Measurements from ENCODE around the gene TCF15. TPM values are rescaled to one million over a fixed set of nuclear protein-coding genes. Genes with fewer than 3 reads are reported as not detected.
"Not testable (repeated sequence)": the region's sequence is repeated elsewhere in the genome, so short reads cannot be mapped to it uniquely, and the experiment has no call there.

Gene TCF15
- total RNA-seq, 1 donor from 2014 or later = 0.50 TPM

DNA sequence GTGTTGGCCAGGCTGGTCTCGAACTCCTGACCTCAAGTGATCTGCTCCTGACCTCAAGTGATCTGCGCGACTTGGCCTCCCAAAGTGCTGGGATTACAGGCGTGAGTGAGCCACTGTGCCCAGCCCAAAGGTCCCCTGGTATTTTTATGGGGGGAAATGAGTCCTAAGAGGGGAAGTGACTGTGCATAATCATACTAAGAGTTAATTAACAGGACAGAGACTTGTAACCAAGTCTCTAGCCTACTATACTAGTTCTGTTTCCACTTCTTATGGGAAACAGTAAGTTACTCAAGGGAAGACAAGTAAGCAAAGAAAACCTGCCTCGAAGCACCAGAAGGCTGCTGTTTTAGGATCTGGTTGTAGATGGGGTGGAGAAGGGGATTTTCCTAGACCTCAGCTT lies 27.9 kb downstream of the TCF15 start:
- H3K36me3 Mint-ChIP-seq (ENCODE audit: low read depth) = no peaks in the 10 kb centered on the region
- H3K4me1 Mint-ChIP-seq (ENCODE audit: low read depth) = no peaks in the 10 kb centered on the region
- no peak for DNase-seq (ENCODE audit: low spot score)
- peaks cover 27% of the 10 kb centered on the region for H3K27me3 Mint-ChIP-seq (ENCODE audit: low read depth)
- no peaks in the 10 kb centered on the region for H3K9me3 Mint-ChIP-seq (ENCODE audit: low read depth)
- TF ChIP-seq, protein P1, sequence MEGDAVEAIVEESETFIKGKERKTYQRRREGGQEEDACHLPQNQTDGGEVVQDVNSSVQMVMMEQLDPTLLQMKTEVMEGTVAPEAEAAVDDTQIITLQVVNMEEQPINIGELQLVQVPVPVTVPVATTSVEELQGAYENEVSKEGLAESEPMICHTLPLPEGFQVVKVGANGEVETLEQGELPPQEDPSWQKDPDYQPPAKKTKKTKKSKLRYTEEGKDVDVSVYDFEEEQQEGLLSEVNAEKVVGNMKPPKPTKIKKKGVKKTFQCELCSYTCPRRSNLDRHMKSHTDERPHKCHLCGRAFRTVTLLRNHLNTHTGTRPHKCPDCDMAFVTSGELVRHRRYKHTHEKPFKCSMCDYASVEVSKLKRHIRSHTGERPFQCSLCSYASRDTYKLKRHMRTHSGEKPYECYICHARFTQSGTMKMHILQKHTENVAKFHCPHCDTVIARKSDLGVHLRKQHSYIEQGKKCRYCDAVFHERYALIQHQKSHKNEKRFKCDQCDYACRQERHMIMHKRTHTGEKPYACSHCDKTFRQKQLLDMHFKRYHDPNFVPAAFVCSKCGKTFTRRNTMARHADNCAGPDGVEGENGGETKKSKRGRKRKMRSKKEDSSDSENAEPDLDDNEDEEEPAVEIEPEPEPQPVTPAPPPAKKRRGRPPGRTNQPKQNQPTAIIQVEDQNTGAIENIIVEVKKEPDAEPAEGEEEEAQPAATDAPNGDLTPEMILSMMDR (IDR thresholded peaks at IDR 0.05) = no peak
- no peak overlapping the region for H3K27ac Mint-ChIP-seq (ENCODE audit: unreplicated experiment)
- no peak overlapping the region for H3K4me3 Mint-ChIP-seq (ENCODE audit: unreplicated experiment)

DNA sequence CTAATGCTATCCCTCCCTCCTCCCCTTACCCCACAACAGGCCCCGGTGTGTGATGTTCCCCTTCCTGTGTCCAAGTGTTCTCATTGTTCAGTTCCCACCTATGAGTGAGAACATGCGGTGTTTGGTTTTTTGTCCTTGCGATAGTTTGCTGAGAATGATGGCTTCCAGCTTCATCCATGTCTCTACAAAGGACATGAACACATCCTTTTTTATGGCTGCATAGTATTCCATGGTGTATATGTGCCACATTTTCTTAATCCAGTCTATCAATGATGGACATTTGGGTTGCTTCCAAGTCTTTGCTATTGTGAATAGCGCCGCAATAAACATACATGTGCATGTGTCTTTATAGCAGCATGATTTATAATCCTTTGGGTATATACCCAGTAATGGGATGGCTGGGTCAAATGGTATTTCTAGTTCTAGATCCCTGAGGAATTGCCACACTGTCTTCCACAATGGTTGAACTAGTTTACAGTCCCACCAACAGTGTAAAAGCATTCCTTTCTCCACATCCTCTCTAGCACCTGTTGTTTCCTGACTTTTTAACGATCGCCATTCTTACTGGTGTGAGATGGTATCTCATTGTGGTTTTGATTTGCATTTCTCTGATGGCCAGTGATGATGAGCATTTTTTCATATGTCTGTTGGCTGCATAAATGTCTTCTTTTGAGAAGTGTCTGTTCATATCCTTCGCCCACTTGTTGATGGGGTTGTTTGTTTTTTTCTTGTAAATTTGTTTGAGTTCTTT lies 31.0 kb downstream of the TCF15 start:
- H3K27me3 Mint-ChIP-seq (ENCODE audit: low read depth); H3K4me3 Mint-ChIP-seq (ENCODE audit: unreplicated experiment); H3K9me3 Mint-ChIP-seq (ENCODE audit: low read depth); H3K36me3 Mint-ChIP-seq (ENCODE audit: low read depth); H3K27ac Mint-ChIP-seq (ENCODE audit: unreplicated experiment); H3K4me1 Mint-ChIP-seq (ENCODE audit: low read depth); DNase-seq (ENCODE audit: low spot score): not testable (repeated sequence)

GRCh38 chr20:577167-577791 lies 32.8 kb downstream of the TCF15 start:
- no peak for DNase-seq (ENCODE audit: low spot score)
- peaks cover 23% of the 10 kb centered on the region for H3K27me3 Mint-ChIP-seq (ENCODE audit: low read depth)
- H3K9me3 Mint-ChIP-seq (ENCODE audit: low read depth) = no peaks in the 10 kb centered on the region

DNA sequence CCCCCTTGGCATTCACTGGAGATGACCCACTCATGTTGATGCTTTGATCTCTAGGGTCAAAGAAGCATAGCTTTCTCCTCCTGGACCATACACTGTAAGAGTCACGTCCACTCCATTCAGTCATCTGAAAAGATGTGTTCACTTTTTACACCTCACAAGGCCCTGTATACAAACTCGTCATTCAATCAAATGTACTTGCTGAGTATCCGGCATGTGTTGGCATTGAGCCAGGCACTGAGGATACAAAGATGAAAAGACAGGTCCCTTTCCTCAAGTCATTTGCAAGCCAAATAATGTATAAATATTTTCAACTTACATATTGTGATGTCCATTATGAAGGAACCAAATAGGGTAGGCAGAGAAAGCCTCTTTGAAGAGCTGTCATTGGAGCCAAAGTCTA lies 34.0 kb downstream of the TCF15 start:
- DNase-seq (ENCODE audit: low spot score) = no peak

More at GRCh38 chr20:577167-577791, 32.8 kb downstream of the TCF15 start:
- TF ChIP-seq, protein P1 (IDR thresholded peaks at IDR 0.05) = peak; percentile 50
- Mint-ChIP-seq H3K27ac (ENCODE audit: unreplicated experiment) (no peak overlapping the region), H3K4me1 (ENCODE audit: low read depth) (peaks cover 4% of the 10 kb centered on the region), H3K36me3 (ENCODE audit: low read depth) (no peaks in the 10 kb centered on the region), H3K4me3 (ENCODE audit: unreplicated experiment) (no peak overlapping the region)

GRCh38 chr20:575230-575629 lies 34.9 kb downstream of the TCF15 start:
- no peak overlapping the region for H3K27ac Mint-ChIP-seq (ENCODE audit: unreplicated experiment)

More for the DNA sequence above, 34.0 kb downstream of the TCF15 start:
- peaks cover 14% of the 10 kb centered on the region for H3K4me1 Mint-ChIP-seq (ENCODE audit: low read depth)
- no peak overlapping the region for H3K4me3 Mint-ChIP-seq (ENCODE audit: unreplicated experiment)
- TF ChIP-seq, protein P1 (IDR thresholded peaks at IDR 0.05) = no peak
- H3K27ac Mint-ChIP-seq (ENCODE audit: unreplicated experiment) = no peak overlapping the region
- H3K9me3 Mint-ChIP-seq (ENCODE audit: low read depth) = no peaks in the 10 kb centered on the region
- peaks cover 22% of the 10 kb centered on the region for H3K27me3 Mint-ChIP-seq (ENCODE audit: low read depth)
- H3K36me3 Mint-ChIP-seq (ENCODE audit: low read depth) = no peaks in the 10 kb centered on the region

More at GRCh38 chr20:575230-575629, 34.9 kb downstream of the TCF15 start:
- Mint-ChIP-seq H3K27me3 (ENCODE audit: low read depth) (peaks cover 22% of the 10 kb centered on the region), H3K4me1 (ENCODE audit: low read depth) (peaks cover 14% of the 10 kb centered on the region), H3K4me3 (ENCODE audit: unreplicated experiment) (no peak overlapping the region), H3K36me3 (ENCODE audit: low read depth) (no peaks in the 10 kb centered on the region), H3K9me3 (ENCODE audit: low read depth) (no peaks in the 10 kb centered on the region)
- TF ChIP-seq, protein P1 (IDR thresholded peaks at IDR 0.05) = no peak
- DNase-seq (ENCODE audit: low spot score) = no peak

Measured in chondrocyte (in vitro differentiated cells).